Limb (tissue), 2 donors: ENCODE results near the gene CRTAC1.

ENCODE experiments used
- DNase-seq, 2 donors: peaks; one replicate each; pipeline ENCODE4 v3.0.0-alpha.2; 2016; ENCODE audit errors: extremely low spot score in 2 of 2

CRTAC1 gene

DNA sequence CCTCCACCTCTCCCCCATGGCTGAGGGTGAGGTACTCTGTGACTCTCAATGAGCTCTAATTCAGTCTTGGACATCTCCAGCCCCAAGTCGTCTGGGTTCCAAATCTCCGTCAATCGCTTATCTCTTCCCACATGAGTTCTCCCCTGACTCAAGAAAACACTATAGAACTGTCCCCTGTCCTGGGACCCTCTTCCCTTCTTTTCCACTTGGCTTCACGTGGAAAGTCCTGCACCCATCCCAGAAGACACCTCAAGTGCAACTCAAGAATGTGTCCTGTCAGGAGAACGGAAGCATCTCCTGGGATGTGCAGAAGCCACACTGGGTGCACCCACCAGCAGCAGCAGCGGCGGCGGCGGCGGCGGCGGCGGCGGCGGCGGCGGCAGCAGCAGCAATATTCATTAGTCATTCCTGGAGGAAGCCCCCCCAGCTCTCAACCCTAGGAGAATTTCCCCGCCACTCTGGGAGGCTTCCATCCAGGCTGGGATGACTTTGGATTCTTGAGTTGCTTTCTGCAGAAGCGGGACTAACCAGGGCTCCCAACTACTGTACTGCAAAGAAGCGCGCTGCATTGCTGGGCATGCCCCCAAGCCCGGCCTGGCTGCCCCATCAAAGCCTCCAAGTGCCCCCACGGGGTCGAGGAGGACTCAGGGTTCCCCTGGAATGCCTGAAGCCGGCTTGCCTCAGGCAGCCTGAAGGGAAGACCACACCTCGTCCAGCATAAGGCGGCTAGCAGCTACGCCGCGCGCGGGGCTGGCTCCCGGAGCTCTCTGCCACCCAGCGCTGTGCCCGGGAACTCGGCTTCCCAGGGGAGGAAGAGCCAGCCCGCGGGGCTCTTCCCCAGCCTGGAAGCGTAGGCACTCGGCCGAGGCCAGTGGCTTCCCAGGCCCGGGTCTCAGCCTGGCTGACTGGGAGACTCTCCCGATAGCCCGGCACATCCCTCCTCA, 1.0 kb downstream of the CRTAC1 start:
- peak in 1 of 2 donors; percentile 46 for DNase-seq

GRCh38 chr10:98028168-98028770, 2.2 kb downstream of the CRTAC1 start:
- DNase-seq, result peak; percentile 6 to 65

DNA sequence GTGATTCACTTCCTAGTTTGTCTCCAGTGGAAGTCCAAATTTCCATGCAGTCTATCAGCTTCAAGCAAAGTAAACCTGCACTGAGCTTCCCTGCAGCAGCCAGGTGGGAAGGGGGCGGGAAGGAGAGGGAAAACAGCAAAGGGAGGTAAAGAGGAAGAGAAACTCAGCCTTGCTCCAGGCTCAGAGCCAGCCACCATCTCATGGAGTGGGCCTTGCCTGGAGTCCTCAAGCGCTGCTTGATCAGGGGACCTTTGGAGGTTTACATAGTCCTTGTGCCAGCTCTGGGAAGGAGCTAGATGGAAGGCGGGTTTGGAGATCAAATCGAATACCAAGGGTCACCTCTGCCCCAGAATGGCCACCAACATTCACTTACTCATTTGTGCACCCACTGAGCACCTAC, 7.4 kb downstream of the CRTAC1 start:
- no peak for DNase-seq

DNA sequence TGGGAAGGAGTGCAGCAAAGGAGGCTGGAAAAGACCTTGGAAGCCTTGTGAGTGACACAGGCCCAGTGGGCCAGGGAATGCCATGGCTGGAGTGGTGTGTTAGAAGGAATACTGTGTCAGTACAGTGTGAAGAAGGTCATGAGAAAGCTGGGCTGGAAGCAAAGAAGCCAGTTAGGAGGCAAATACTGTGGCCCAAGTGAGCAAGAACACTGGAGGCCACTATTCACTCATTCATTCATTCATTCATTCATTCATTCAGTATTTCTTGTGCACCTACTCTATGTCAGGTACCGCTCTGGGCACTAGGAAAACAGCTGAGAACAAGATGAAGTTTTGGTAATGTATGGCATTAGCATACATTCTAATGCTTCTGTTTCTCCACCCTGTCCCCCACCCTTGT, 9.6 kb downstream of the CRTAC1 start:
- no peak for DNase-seq

- no peak for DNase-seq
These were observed 10.2 kb downstream of the CRTAC1 start for GRCh38 chr10:98020254-98020653.

DNA sequence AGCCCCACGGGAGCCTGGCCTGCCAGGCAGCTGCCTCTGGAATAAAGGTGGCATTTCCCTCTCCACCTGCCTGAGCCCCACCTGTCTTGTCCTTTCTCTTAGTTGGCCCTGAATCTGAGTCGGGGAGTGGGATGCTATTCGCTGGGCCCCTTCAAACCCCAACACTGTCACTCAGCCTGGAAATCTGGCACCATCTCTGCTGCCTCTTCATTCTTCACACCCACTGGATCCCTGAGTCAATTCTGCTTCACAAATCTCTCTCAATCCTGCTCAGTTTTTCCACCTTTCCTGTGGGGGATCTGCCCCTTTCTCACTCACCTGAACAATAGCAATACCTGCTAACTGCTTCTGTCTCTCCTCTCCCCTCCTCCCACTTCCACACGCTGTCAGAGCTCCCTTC, 10.6 kb downstream of the CRTAC1 start:
- DNase-seq, result no peak

- no peak for DNase-seq
These were observed 13.5 kb downstream of the CRTAC1 start for GRCh38 chr10:98016772-98017475.

GRCh38 chr10:98013776-98014175, 16.6 kb downstream of the CRTAC1 start:
- no peak for DNase-seq

DNA sequence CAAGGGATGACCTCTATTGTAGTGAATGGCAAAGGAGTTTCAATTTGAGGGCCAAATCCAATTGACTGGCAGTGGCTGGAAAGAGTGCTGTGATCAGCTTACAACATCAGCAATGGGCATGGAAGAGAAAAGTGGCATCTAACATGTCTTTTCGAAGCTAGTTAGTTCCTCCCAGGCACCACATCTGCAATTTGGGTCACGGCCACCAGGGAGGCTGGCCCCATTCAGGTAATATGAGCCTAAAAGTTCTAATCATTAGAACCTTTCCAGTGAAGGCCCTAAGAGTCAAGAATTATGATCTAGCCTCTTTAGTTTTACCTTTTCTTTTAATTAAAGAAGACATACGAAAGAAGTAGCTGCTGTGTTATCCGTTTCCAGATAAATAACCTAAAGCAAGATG, 17.3 kb downstream of the CRTAC1 start:
- DNase-seq, result no peak

DNA sequence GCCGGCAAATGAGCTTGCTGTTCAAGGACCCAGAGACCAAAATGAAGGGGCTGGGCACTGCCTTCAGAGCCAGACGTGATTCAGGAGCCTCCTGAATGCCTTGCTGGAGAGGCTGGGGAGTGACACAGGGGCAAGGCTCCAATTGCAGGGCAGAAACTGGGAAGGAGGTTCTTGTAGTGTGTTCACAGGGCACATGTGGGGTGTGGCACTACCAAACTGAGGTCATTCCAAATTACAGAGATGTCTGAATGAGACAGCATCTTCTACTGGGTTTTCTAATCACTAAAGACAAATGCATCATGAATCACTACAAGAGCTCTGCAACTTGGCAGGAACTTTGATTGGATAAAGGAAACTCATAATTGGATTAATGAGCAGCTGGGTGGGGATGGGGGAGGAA, 17.8 kb downstream of the CRTAC1 start:
- no peak for DNase-seq

DNA sequence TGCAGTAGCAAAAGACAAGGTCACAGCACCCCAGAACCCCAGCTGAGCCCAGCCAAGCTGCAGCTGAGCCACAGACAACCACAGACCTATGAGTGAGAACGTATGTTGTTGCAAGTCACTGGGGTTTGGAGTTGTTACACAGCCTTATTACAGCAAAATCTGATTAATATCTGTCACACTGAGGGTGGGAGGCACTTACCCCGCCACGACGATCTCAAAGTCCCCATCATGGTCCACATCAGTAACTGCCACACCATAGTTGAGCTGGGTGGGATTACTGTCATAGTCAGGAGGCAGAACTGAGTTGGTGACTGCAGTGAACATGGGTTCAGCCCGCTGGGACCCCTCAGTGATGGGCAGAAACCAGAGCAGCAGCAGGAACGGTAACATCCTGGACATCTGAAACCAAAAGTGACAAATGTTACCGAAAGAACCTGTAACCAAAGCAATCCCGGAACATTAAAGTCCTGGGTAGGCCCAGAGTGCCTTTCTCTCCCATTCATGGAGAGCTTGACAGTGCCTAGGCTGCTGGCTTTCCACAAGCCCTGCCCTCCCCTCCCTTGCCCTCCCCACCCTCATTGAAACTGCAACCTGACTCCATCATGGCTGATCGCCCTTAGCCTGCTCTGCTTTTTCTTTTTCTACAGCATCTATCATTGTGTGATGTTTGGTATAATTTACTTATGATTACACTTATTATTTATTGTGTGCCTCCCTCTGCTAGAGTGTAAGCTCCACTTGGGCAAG, 19.3 kb downstream of the CRTAC1 start:
- no peak for DNase-seq

DNA sequence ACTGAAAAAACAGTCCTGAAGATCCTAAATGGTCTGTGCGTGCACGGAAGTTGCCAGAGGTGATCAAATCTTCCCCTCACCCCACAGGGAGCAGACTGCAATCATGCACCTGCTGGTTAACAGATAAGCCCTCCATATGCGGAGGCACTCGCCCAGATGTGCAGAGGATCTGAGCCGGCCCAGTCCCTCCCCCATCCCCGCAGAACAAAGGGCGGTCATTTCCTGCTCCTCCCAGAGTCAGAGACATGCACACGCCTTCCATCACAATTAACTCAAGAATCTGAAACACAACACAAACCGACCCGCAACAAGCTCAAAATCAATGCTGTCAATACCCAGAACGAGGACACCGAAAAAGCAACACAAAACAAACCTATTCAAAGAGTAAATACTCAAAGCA, 24.2 kb downstream of the CRTAC1 start:
- no peak for DNase-seq

DNA sequence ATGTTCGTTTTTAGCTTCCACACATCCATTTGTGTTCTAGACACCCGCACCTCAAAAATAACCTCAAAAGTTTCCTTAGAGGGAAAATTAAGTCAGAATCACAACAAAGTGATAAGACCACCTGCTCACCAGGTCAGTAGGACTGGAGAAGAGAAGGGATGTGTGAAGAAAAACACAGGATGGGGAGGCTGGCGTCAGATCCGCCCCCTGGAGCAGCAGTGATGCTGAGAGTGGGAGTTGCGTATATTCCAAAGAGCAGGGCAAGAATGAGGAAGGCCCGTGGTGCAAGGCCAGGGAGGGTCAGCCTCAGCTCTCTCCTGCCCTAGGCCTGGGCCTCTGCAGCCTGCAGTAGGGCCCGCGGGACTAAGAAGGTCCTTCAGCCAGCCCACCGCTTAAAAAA, 28.7 kb downstream of the CRTAC1 start:
- no peak for DNase-seq

- DNase-seq, result no peak
These were observed 30.1 kb downstream of the CRTAC1 start for GRCh38 chr10:98000346-98000745.

- DNase-seq, result no peak
These were observed 30.5 kb downstream of the CRTAC1 start for GRCh38 chr10:97999923-98000248.

DNA sequence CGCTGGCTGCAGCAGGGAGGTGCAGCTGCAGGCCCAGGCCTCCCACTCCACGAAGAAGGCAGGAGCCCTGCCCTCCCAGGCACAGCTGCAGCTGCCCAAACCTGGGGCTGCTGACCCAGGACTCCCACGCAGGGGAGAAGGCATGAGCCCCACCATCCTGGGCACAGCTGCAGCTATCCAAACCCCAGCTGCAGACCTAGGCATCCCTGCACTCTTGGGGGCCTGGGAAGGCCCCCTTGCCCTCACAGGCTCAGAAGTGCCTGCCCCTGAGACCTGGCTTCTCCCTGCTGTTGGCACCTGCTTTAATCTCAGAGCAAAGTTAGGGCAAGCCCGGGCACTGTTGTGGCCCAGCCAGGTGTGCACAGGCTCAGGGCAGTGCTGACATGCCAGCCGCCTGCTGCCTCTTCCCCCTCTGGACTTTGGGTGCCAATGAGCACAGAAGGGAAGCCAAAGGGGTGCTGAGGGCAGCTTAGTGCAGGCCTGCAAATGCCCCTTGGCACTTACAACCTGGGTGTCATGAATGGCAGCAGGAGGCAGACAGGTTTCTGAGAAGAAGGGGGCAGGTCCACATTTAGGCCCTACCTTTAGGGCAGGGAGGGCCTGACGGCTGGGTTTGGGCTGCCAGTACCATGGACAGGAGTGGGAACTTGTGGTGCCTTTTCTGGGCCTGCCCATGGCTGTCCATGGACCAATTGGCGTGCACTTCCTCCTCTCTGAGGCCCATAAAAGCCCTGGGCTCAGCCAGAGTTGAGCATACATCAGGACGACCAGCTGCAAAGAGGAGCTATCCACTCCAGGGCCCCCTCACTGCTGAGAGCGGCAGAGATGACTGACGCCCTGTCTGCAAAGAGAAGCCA, 31.1 kb downstream of the CRTAC1 start:
- no peak for DNase-seq

DNA sequence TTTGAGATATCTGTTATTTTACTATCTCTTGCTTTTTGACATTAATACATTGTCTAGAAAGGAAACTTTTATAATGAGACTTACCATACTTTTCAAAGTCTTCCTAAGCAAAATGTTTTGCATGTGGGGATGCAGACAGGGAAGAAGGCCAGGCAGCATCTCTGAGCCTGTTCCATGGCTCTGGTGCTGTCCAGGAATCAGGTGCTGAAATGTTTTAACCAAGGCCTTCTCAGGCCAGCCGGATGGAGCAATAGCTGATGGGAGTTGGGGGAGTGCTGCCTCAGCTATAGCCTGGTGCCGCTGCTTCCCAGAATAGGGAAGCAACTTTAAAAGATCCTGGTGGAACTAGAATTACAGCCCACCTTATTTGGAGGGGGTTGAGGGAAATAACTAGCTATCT, 38.5 kb downstream of the CRTAC1 start:
- DNase-seq, result peak; percentile 18 to 45

DNA sequence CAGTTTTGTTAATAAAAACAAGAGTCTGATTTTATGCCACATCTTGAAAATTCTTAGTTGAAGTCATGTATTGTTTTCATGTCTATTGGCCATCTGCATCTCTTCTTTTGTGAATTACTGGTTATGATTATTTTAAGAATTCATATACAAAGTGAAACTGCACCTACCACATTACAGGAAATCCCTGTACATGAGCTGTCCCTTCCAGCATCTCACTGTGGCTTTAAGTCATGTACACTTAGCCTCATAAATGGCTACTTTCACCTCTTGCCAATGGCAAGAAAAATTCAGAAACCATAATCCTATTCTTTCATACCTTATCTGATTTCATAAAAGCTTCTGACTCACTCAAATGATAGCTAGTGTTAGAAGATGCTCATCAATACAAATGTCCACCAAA, 48.6 kb downstream of the CRTAC1 start:
- DNase-seq, result no peak

- no peak for DNase-seq
These were observed 52.7 kb downstream of the CRTAC1 start for GRCh38 chr10:97977673-97978072.

- no peak for DNase-seq
These were observed 54.8 kb downstream of the CRTAC1 start for GRCh38 chr10:97975598-97975997.
